Fibroblast of lung (primary cell): ENCODE results near the gene FAM193B.

ENCODE experiments used
- EZH2 ChIP-seq: IDR thresholded peaks from 2 replicates; pipeline ENCODE4 v1.5.1; 2012; ENCODE audit warnings: low read length, control low read depth, mild to moderate bottlenecking; ENCODE audit errors: missing control alignments
- TF ChIP-seq, protein P1 (sequence below), 2 donors: IDR thresholded peaks in 1 of 2; conservative IDR thresholded peaks in 1 of 2; 1 replicate in 1 of 2; 2 replicates in 1 of 2; pipeline ENCODE4 v1.5.1; 2011 to 2012; ENCODE audit warnings: low read length in 2 of 2, control low read depth in 1 of 2, inconsistent platforms in 1 of 2, low read depth in 1 of 2, mild to moderate bottlenecking in 1 of 2

DNA sequence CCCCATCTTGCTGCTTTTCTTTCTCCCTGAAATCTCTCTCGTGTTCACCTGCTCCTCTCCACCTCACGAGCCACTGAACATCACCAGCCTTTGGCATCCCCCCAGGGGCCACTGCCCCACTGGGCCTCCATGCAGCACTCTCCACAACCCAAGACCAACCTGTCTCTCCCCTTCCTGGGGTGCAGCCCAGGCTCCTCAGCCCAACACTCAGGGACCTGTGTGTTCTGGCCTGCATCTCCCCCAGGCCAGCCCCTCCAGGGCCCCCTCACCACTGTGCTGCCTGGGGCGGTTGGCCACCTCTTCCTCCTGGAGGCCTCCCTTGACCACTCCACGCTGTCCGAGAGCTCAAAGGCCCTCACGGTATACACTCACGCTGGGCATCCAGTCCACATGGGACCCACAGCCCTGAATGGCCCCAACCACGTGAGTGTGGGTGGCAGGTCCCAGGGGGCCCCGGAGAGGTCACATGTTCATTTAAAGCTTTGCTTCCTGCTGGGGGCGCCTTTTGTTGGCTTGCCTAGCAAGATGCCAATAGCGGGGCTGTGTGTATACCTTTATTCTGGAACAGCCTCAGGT lies 44.3 kb downstream of the FAM193B start:
- TF ChIP-seq, protein P1, sequence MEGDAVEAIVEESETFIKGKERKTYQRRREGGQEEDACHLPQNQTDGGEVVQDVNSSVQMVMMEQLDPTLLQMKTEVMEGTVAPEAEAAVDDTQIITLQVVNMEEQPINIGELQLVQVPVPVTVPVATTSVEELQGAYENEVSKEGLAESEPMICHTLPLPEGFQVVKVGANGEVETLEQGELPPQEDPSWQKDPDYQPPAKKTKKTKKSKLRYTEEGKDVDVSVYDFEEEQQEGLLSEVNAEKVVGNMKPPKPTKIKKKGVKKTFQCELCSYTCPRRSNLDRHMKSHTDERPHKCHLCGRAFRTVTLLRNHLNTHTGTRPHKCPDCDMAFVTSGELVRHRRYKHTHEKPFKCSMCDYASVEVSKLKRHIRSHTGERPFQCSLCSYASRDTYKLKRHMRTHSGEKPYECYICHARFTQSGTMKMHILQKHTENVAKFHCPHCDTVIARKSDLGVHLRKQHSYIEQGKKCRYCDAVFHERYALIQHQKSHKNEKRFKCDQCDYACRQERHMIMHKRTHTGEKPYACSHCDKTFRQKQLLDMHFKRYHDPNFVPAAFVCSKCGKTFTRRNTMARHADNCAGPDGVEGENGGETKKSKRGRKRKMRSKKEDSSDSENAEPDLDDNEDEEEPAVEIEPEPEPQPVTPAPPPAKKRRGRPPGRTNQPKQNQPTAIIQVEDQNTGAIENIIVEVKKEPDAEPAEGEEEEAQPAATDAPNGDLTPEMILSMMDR (conservative IDR thresholded peaks at IDR 0.05 in 1 of 2, IDR thresholded peaks at IDR 0.05 in 1 of 2; ENCODE audit: low read depth in 1 of 2, low read length in 2 of 2), result no peak
- TF ChIP-seq EZH2, result no peak
